Esophagus muscularis mucosa (tissue), 4 donors: ENCODE results near the gene SPATA20.

Source experiments
- EP300 ChIP-seq: sonication (generic); formaldehyde crosslinking; IDR thresholded peaks from one replicate; pipeline ENCODE4 v1.6.1; 2017; ENCODE audit warnings: antibody characterized with exemption
- POLR2A ChIP-seq: fragments of 450-650 bp; IDR thresholded peaks from one replicate; pipeline ENCODE4 v1.6.1; 2017; ENCODE audit warnings: antibody characterized with exemption, moderate library complexity, mild to moderate bottlenecking, low read depth
- POLR2AphosphoS5 ChIP-seq, 2 donors: sonication (generic); formaldehyde crosslinking; IDR thresholded peaks; one replicate each; pipeline ENCODE4 v1.6.1; 2017; ENCODE audit warnings: antibody characterized with exemption in 2 of 2
- TF ChIP-seq, protein P1 (sequence below), 3 experiments: fragments of 200-600 bp in 2 of 3; fragments of 450-650 bp in 1 of 3; sonication (generic) in 2 of 3; IDR thresholded peaks; one replicate each; pipeline ENCODE4 v1.5.1; 2017 to 2019; ENCODE audit warnings: antibody characterized with exemption in 3 of 3, mild to moderate bottlenecking in 2 of 3, moderate library complexity in 1 of 3

- TF ChIP-seq POLR2A (no peak), POLR2AphosphoS5 (IDR thresholded peaks at IDR 0.05) (no peak), EP300 (no peak)
- TF ChIP-seq, protein P1, sequence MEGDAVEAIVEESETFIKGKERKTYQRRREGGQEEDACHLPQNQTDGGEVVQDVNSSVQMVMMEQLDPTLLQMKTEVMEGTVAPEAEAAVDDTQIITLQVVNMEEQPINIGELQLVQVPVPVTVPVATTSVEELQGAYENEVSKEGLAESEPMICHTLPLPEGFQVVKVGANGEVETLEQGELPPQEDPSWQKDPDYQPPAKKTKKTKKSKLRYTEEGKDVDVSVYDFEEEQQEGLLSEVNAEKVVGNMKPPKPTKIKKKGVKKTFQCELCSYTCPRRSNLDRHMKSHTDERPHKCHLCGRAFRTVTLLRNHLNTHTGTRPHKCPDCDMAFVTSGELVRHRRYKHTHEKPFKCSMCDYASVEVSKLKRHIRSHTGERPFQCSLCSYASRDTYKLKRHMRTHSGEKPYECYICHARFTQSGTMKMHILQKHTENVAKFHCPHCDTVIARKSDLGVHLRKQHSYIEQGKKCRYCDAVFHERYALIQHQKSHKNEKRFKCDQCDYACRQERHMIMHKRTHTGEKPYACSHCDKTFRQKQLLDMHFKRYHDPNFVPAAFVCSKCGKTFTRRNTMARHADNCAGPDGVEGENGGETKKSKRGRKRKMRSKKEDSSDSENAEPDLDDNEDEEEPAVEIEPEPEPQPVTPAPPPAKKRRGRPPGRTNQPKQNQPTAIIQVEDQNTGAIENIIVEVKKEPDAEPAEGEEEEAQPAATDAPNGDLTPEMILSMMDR (IDR thresholded peaks at IDR 0.05) = no peak
Measured at GRCh38 chr17:50568659-50569058, 21.7 kb downstream of the SPATA20 start.
